HepG2 (cell line): Measurements from ENCODE around the gene USP25. TPM values are rescaled to one million over a fixed set of nuclear protein-coding genes. Genes with fewer than 3 reads are reported as not detected.
A peak's percentile ranks its signal among the peaks of the same experiment; 100 is the strongest.

Experiments
- ATAC-seq: fragments of 200-7000 bp; cut with Tn5 transposase; 3 replicates; pipeline ENCODE4 v1.9.1; 2020; ENCODE audit warnings: mild to moderate bottlenecking, moderate library complexity
- BruUV-seq: library from RNA; stranded (reverse); fragments of 400-500 nt; replicated peaks from 2 replicates; lab custom pipeline; 2021; lab: Mats Ljungman, UMichigan
- CTCF ChIA-PET: fragments of 300-600 bp; formaldehyde crosslinking; extraction: SDS; loops from one replicate; lab custom pipeline; 2021; ENCODE audit warnings: low total read pairs, inconsistent platforms, low intra/inter-chr PET ratio; lab: Yijun Ruan, JAX
- POLR2A ChIA-PET: fragments of 350-600 bp; sonication (Branson Sonifier 250); formaldehyde crosslinking; loops from one replicate; lab custom pipeline; 2020; ENCODE audit warnings: antibody characterized with exemption, inconsistent platforms; lab: Yijun Ruan, JAX
- DNase-seq: peaks from one replicate; pipeline ENCODE4 v3.0.0-alpha.2; 2015; ENCODE audit warnings: low spot score
- FAIRE-seq: peaks from 3 replicates; lab custom pipeline; 2011; peaks lifted over from hg19 to GRCh38; lab: Jason Lieb, UNC
- H2AFZ ChIP-seq: one replicate; pipeline ENCODE4 v1.6.1; 2011; ENCODE audit warnings: low read length, inconsistent platforms
- H3K27ac ChIP-seq: fragments of 300-600 bp; 3 replicates; pipeline ENCODE4 v1.8.0; 2011; ENCODE audit warnings: mixed run types, mild to moderate bottlenecking, mixed read lengths, low read length, inconsistent platforms; ENCODE audit not compliant: insufficient read depth; ENCODE audit errors: extremely low read length
- H3K27me3 ChIP-seq, 2 experiments: fragments of 200-600 bp in 1 of 2; 2 replicates in 1 of 2; 3 replicates in 1 of 2; pipeline versions ENCODE4 v1.6.0 to v1.8.0; 2011; ENCODE audit warnings: low read length in 2 of 2, mild to moderate bottlenecking in 2 of 2, moderate library complexity in 2 of 2, inconsistent platforms in 1 of 2; ENCODE audit not compliant: insufficient read depth in 2 of 2, control insufficient read depth in 1 of 2
- H3K36me3 ChIP-seq, 2 experiments: fragments of 200-600 bp in 1 of 2; replicated peaks in 1 of 2; 2 replicates in 1 of 2; 3 replicates in 1 of 2; pipeline versions ENCODE4 v1.5.1 to v1.8.0; 2011; ENCODE audit warnings: low read length in 2 of 2, inconsistent platforms in 1 of 2; ENCODE audit not compliant: insufficient read depth in 2 of 2, control insufficient read depth in 1 of 2
- H3K4me1 ChIP-seq: 2 replicates; pipeline ENCODE4 v1.5.1; 2012; ENCODE audit warnings: low read length, inconsistent platforms; ENCODE audit not compliant: insufficient read depth
- H3K4me2 ChIP-seq: 2 replicates; pipeline ENCODE4 v1.6.0; 2011; ENCODE audit warnings: low read depth, low read length, inconsistent platforms
- H3K4me3 ChIP-seq, 3 experiments: fragments of 200-600 bp in 1 of 3; sonication (generic), shearing (Covaris generic) in 1 of 3; replicated peaks in 1 of 3; 2 replicates each; pipeline ENCODE4 v1.5.1; 2011 to 2016; ENCODE audit warnings: low read length in 3 of 3, inconsistent platforms in 2 of 3, low read depth in 2 of 3, mild to moderate bottlenecking in 2 of 3, control low read depth in 1 of 3, mixed read lengths in 1 of 3; ENCODE audit not compliant: insufficient read depth in 1 of 3
- H3K79me2 ChIP-seq: one replicate; pipeline ENCODE4 v1.6.1; 2011; ENCODE audit warnings: low read length, inconsistent platforms; ENCODE audit not compliant: insufficient read depth
- H3K9ac ChIP-seq: 2 replicates; pipeline ENCODE4 v1.6.0; 2011; ENCODE audit warnings: mild to moderate bottlenecking, low read depth, low read length, inconsistent platforms; ENCODE audit not compliant: insufficient read depth
- H3K9me3 ChIP-seq: 2 replicates; pipeline ENCODE4 v1.5.1; 2012; ENCODE audit warnings: mild to moderate bottlenecking, low read length
- H4K20me1 ChIP-seq: 2 replicates; pipeline ENCODE4 v1.6.0; 2011; ENCODE audit warnings: inconsistent platforms, mild to moderate bottlenecking, low read length, moderate library complexity; ENCODE audit not compliant: insufficient read depth
- FOXK1 ChIP-seq: sonication (generic); formaldehyde crosslinking; IDR thresholded peaks from 2 replicates; pipeline ENCODE4 v1.4.0; 2020; ENCODE audit warnings: low read depth, missing genetic modification reagents, borderline replicate concordance
- ISX ChIP-seq: sonication (generic); formaldehyde crosslinking; conservative IDR thresholded peaks from 2 replicates; pipeline ENCODE4 v1.5.0; 2020; ENCODE audit warnings: missing genetic modification reagents
- PLRG1 ChIP-seq: fragments of 450-650 bp; conservative IDR thresholded peaks from 2 replicates; pipeline ENCODE4 v1.6.1; 2016
- RXRB ChIP-seq: IDR thresholded peaks from 2 replicates; pipeline ENCODE4 v1.6.1; 2016; ENCODE audit warnings: borderline replicate concordance, missing genetic modification reagents, missing compliant biosample characterization
- ZFP1 ChIP-seq: IDR thresholded peaks from 2 replicates; pipeline ENCODE4 v1.6.1; 2016
- ZNF275 ChIP-seq: sonication (generic); formaldehyde crosslinking; IDR thresholded peaks from 2 replicates; pipeline ENCODE4 v1.8.0; 2022; ENCODE audit warnings: missing genetic modification reagents, mild to moderate bottlenecking, inconsistent platforms, borderline replicate concordance
- ZNF281 ChIP-seq: sonication (generic); formaldehyde crosslinking; IDR thresholded peaks from 2 replicates; pipeline ENCODE4 v1.4.0; 2020; ENCODE audit warnings: missing genetic modification reagents, borderline replicate concordance
- ZNF644 ChIP-seq: IDR thresholded peaks from 2 replicates; pipeline ENCODE4 v1.6.1; 2016; ENCODE audit warnings: low read depth
- ZNF687 ChIP-seq: sonication (generic); formaldehyde crosslinking; IDR thresholded peaks from 2 replicates; pipeline ENCODE4 v1.5.1; 2020; ENCODE audit warnings: mild to moderate bottlenecking, missing genetic modification reagents, moderate library complexity
- WGBS: methylation state at CpG from one replicate; pipeline ENCODE4 v1.1.6; 2017; ENCODE audit warnings: low lambda C conversion rate; 5-methylcytosine and 5-hydroxymethylcytosine counted together
- in situ Hi-C: cut with HindIII; loops from 2 replicates; pipeline ENCODE4 v1.10.0; 2017; ENCODE audit warnings: low pct_unique_long_range_greater_than_20kb; ENCODE audit not compliant: extremely low pct_ligation_motif_present
- intact Hi-C: fragments of 100-400 bp; cut with micrococcal nuclease; formaldehyde crosslinking; loops from one replicate; pipeline ENCODE4 v1.10.0; 2022; ENCODE audit not compliant: unreplicated experiment
- polyA plus RNA-seq, 8 experiments: library from polyadenylated mRNA; depleted of rRNA in 3 of 8; stranded (reverse) in 7 of 8; unstranded in 1 of 8; fragments of >200 nt; fragmentation: Illumina TruSeq in 4 of 8; extraction: Trizol in 4 of 8; gene quantifications; 2 replicates each; pipeline versions ENCODE4 v1.2.1 to v1.2.3, GENCODE V29; 2011 to 2016; ENCODE audit warnings: low read depth in 4 of 8, missing spikeins in 1 of 8, mixed read lengths in 1 of 8; ENCODE audit not compliant: insufficient read depth in 1 of 8
- total RNA-seq, 5 experiments: library from RNA; depleted of rRNA; stranded (reverse); fragments of >200 nt; fragmentation: Illumina TruSeq; extraction: Trizol; gene quantifications; 2 replicates each; pipeline ENCODE4 v1.2.3, GENCODE V29; 2016; ENCODE audit warnings: low read depth in 1 of 5

USP25 gene
- total and polyA plus RNA-seq, 2 of the 13 experiments (the other 11 are each of a cell fraction or from before 2014, with no cell fraction given), result 12.4 to 26.3 TPM

GRCh38 chr21:15825700-15826099, 95.9 kb downstream of the USP25 start:
- CTCF ChIA-PET, result interaction anchor here (1.2 kb wide), 1 partner anchor 96 kb away, joined by 4 read pairs; the partner anchor contains the start of gene USP25
- peaks cover 2 to 24% of the 10 kb centered on the region in 2 experiments; a peak in 1 of 5 replicates for H3K36me3 ChIP-seq
- DNase-seq, result no peak
- no peak overlapping the region for H3K9ac ChIP-seq
- intact Hi-C loops (loop anchor here (1.0 to 5.0 kb wide), 4 partner anchors 96 to 218 kb away; partner anchors contain the start of gene USP25), in situ Hi-C loops (no loop called here)
- H3K4me3 ChIP-seq, result no peak overlapping the region
- no peak for FAIRE-seq
- no peaks in the 10 kb centered on the region for H3K9me3 ChIP-seq
- POLR2A ChIA-PET, result no interaction called here
- no peak for ATAC-seq
- 50% methylated on average over 2 of the region's 2 CpGs for WGBS
- H3K4me2 ChIP-seq, result no peak overlapping the region
- BruUV-seq, result no TSS peak
- no peak overlapping the region for H3K27ac ChIP-seq
- H3K4me1 ChIP-seq, result no peaks in the 10 kb centered on the region
- H2AFZ ChIP-seq, result no peak overlapping the region
- H3K27me3 ChIP-seq, result no peaks in the 10 kb centered on the region
- no peaks in the 10 kb centered on the region for H3K79me2 ChIP-seq
- TF ChIP-seq ZNF275 (no peak), ZFP1 (no peak)
- no peaks in the 10 kb centered on the region for H4K20me1 ChIP-seq

- H4K20me1 ChIP-seq, result no peaks in the 10 kb centered on the region
- no peak overlapping the region for H3K27ac ChIP-seq
- BruUV-seq, result no TSS peak
- ChIA-PET CTCF (interaction anchor here (1.2 kb wide), 1 partner anchor 96 kb away, joined by 4 read pairs; the partner anchor contains the start of gene USP25), POLR2A (no interaction called here)
- H3K4me1 ChIP-seq, result no peaks in the 10 kb centered on the region
- DNase-seq (peak; percentile 72), FAIRE-seq (peak; percentile 76), ATAC-seq (peak; percentile 90)
- intact Hi-C loops (loop anchor here (1.0 to 5.0 kb wide), 4 partner anchors 97 to 219 kb away; partner anchors contain the start of gene USP25), in situ Hi-C loops (no loop called here)
- H3K27me3 ChIP-seq, result no peaks in the 10 kb centered on the region
- H3K4me2 ChIP-seq, result no peak overlapping the region
- no peak overlapping the region for H3K9ac ChIP-seq
- no peak overlapping the region for H2AFZ ChIP-seq
- peaks cover 2 to 26% of the 10 kb centered on the region in 2 experiments; a peak in 1 of 5 replicates for H3K36me3 ChIP-seq
- WGBS, result 47% methylated on average over 5 of the region's 5 CpGs
- no peaks in the 10 kb centered on the region for H3K9me3 ChIP-seq
- H3K4me3 ChIP-seq, result no peak overlapping the region
- H3K79me2 ChIP-seq, result no peaks in the 10 kb centered on the region
- TF ChIP-seq ISX (no peak), FOXK1 (CRISPR knock-in tag) (peak; percentile 46; the same call in 1 of the 2 replicates), PLRG1 (no peak), ZNF644 (CRISPR knock-in tag) (no peak), ZNF281 (CRISPR knock-in tag) (no peak), ZNF687 (CRISPR knock-in tag) (no peak), RXRB (CRISPR knock-in tag) (peak; percentile 27; the same call in 1 of the 2 replicates)
Observed at GRCh38 chr21:15826147-15826780, 96.5 kb downstream of the USP25 start.
